ENCODE measurements around the gene COX17. TPM values are rescaled to one million over a fixed set of nuclear protein-coding genes. Genes with fewer than 3 reads are reported as not detected.

Gene COX17
- total RNA-seq, 1 donor from 2014 or later, result 165 TPM

GRCh38 chr3:119647843-119648575 lies 29.2 kb downstream of the COX17 start:
- Histone ChIP-seq H3K9me3 (replicated peaks) (no peaks in the 10 kb centered on the region), H3K36me3 (peaks cover 27% of the 10 kb centered on the region), H3K4me3 (peak overlapping the region; percentile 71), H3K27ac (replicated peaks) (peak overlapping the region; percentile 94), H3K4me1 (peaks cover 100% of the 10 kb centered on the region), H3K27me3 (ENCODE audit: low read depth) (no peaks in the 10 kb centered on the region)
- DNase-seq, result no peak
- intact Hi-C loops (cut with micrococcal nuclease), result loop anchor here (5.0 kb wide), 1 partner anchor 71 kb away; the partner anchor contains the start of gene ADPRH
- no peak for TF ChIP-seq CTCF (IDR thresholded peaks at IDR 0.05; ENCODE audit: borderline replicate concordance)

- peak overlapping the region; percentile 94 for H3K27ac ChIP-seq (replicated peaks)
- H3K9me3 ChIP-seq (replicated peaks), result no peaks in the 10 kb centered on the region
- H3K4me1 ChIP-seq, result peaks cover 100% of the 10 kb centered on the region
- DNase-seq, result no peak
- TF ChIP-seq CTCF (IDR thresholded peaks at IDR 0.05; ENCODE audit: borderline replicate concordance), result no peak
- H3K36me3 ChIP-seq, result peaks cover 36% of the 10 kb centered on the region
- intact Hi-C loops (cut with micrococcal nuclease), result loop anchor here (5.0 kb wide), 1 partner anchor 70 kb away; the partner anchor contains the start of gene ADPRH
- H3K27me3 ChIP-seq (ENCODE audit: low read depth), result no peaks in the 10 kb centered on the region
- H3K4me3 ChIP-seq, result peak overlapping the region; percentile 71
Measured at GRCh38 chr3:119647171-119647570, 30.0 kb downstream of the COX17 start.

- H3K9me3 ChIP-seq (replicated peaks), result no peaks in the 10 kb centered on the region
- peak overlapping the region; percentile 71 for H3K4me3 ChIP-seq
- TF ChIP-seq CTCF (IDR thresholded peaks at IDR 0.05; ENCODE audit: borderline replicate concordance), result no peak
- intact Hi-C loops (cut with micrococcal nuclease), result loop anchor here (5.0 kb wide), 1 partner anchor 69 kb away; the partner anchor contains the start of gene ADPRH
- H3K36me3 ChIP-seq, result peaks cover 49% of the 10 kb centered on the region
- H3K4me1 ChIP-seq, result peaks cover 98% of the 10 kb centered on the region
- DNase-seq, result no peak
- peak overlapping the region; percentile 94 for H3K27ac ChIP-seq (replicated peaks)
- H3K27me3 ChIP-seq (ENCODE audit: low read depth), result no peaks in the 10 kb centered on the region
Measured at GRCh38 chr3:119645813-119646212, 31.4 kb downstream of the COX17 start.

- intact Hi-C loops (cut with micrococcal nuclease), result no loop called here
- peaks cover 56% of the 10 kb centered on the region for H3K36me3 ChIP-seq
- H3K4me3 ChIP-seq, result peak overlapping the region; percentile 18
- no peaks in the 10 kb centered on the region for H3K9me3 ChIP-seq (replicated peaks)
- no peak for DNase-seq
- peaks cover 98% of the 10 kb centered on the region for H3K4me1 ChIP-seq
- no peak for TF ChIP-seq CTCF (IDR thresholded peaks at IDR 0.05; ENCODE audit: borderline replicate concordance)
- H3K27ac ChIP-seq (replicated peaks), result peak overlapping the region; percentile 94
- no peaks in the 10 kb centered on the region for H3K27me3 ChIP-seq (ENCODE audit: low read depth)
Measured at GRCh38 chr3:119644481-119644880, 32.7 kb downstream of the COX17 start.

- Histone ChIP-seq H3K27ac (replicated peaks) (peak overlapping the region; percentile 94), H3K4me1 (peaks cover 98% of the 10 kb centered on the region), H3K36me3 (peaks cover 46% of the 10 kb centered on the region), H3K9me3 (replicated peaks) (no peaks in the 10 kb centered on the region), H3K4me3 (peak overlapping the region; percentile 18), H3K27me3 (ENCODE audit: low read depth) (no peaks in the 10 kb centered on the region)
- DNase-seq, result no peak
- intact Hi-C loops (cut with micrococcal nuclease), result no loop called here
- TF ChIP-seq CTCF (IDR thresholded peaks at IDR 0.05; ENCODE audit: borderline replicate concordance), result no peak
Measured at GRCh38 chr3:119643528-119643927, 33.7 kb downstream of the COX17 start.

Measured in left ventricle myocardium inferior (tissue), 1 donor.